HG03060 (cell line): Measurements from ENCODE around the gene RNF182.
"Not testable (repeated sequence)": the region's sequence is repeated elsewhere in the genome, so short reads cannot be mapped to it uniquely, and the experiment has no call there.

ENCODE experiments used
- ATAC-seq: cut with Tn5 transposase; IDR thresholded peaks from one replicate; pipeline ENCODE4 v1.9.1; 2021; ENCODE audit warnings: low read depth, moderate number of reproducible peaks; ENCODE audit not compliant: unreplicated experiment

The RNF182 gene

GRCh38 chr6:13993416-13993815 lies 68.7 kb downstream of the RNF182 start:
- no peak for ATAC-seq

- no peak for ATAC-seq
These were observed 73.6 kb downstream of the RNF182 start for GRCh38 chr6:13998356-13998755.

GRCh38 chr6:14000901-14001300 lies 76.1 kb downstream of the RNF182 start:
- no peak for ATAC-seq

- no peak for ATAC-seq
These were observed 76.7 kb downstream of the RNF182 start for GRCh38 chr6:14001329-14002012.

GRCh38 chr6:14002176-14002947 lies 77.6 kb downstream of the RNF182 start:
- no peak for ATAC-seq

GRCh38 chr6:14004258-14004657 lies 79.5 kb downstream of the RNF182 start:
- no peak for ATAC-seq

GRCh38 chr6:14008809-14009208 lies 84.1 kb downstream of the RNF182 start:
- no peak for ATAC-seq

- ATAC-seq, result no peak
These were observed 84.7 kb downstream of the RNF182 start for GRCh38 chr6:14009431-14009830.

GRCh38 chr6:14010275-14010674 lies 85.5 kb downstream of the RNF182 start:
- ATAC-seq, result no peak

- no peak for ATAC-seq
These were observed 87.7 kb downstream of the RNF182 start for GRCh38 chr6:14012313-14013030.

GRCh38 chr6:14015964-14016363 lies 91.2 kb downstream of the RNF182 start:
- no peak for ATAC-seq

GRCh38 chr6:14016432-14016831 lies 91.7 kb downstream of the RNF182 start:
- ATAC-seq, result no peak

GRCh38 chr6:14016935-14017625 lies 92.3 kb downstream of the RNF182 start:
- ATAC-seq, result no peak

GRCh38 chr6:14017626-14018475 lies 93.1 kb downstream of the RNF182 start:
- ATAC-seq, result no peak

- not testable (repeated sequence) for ATAC-seq
These were observed 93.8 kb downstream of the RNF182 start for GRCh38 chr6:14018559-14018958.

- no peak for ATAC-seq
These were observed 95.8 kb downstream of the RNF182 start for GRCh38 chr6:14020551-14020950.

- ATAC-seq, result no peak
These were observed 96.7 kb downstream of the RNF182 start for GRCh38 chr6:14021449-14021848.

- no peak for ATAC-seq
These were observed 97.9 kb downstream of the RNF182 start for GRCh38 chr6:14022673-14023072.

- ATAC-seq, result no peak
These were observed 99.1 kb downstream of the RNF182 start for GRCh38 chr6:14023855-14024254.

- no peak for ATAC-seq
These were observed 100.4 kb downstream of the RNF182 start for GRCh38 chr6:14025160-14025559.
